Measurements from ENCODE around the gene TULP4. TPM values are rescaled to one million over a fixed set of nuclear protein-coding genes. Genes with fewer than 3 reads are reported as not detected.

TULP4 gene
- polyA plus RNA-seq, 2 donors, result 3.5 to 7.6 TPM

GRCh38 chr6:158304254-158304653 lies 8.0 kb upstream of the TULP4 start:
- H3K9me3 ChIP-seq (ENCODE audit: control insufficient read depth in 2 of 2, insufficient read depth in 1 of 2, low read depth in 1 of 2, low read length in 1 of 2), result no peaks in the 10 kb centered on the region
- H3K27me3 ChIP-seq (ENCODE audit: control insufficient read depth in 1 of 2, insufficient read depth in 2 of 2, low read length in 2 of 2), result no peaks in the 10 kb centered on the region
- H3K36me3 ChIP-seq (ENCODE audit: control insufficient read depth in 2 of 2, insufficient read depth in 2 of 2, low read length in 1 of 2), result no peaks in the 10 kb centered on the region
- H3K27ac ChIP-seq (ENCODE audit: low read depth in 2 of 2, low read length in 1 of 2), result no peak overlapping the region
- no peaks in the 10 kb centered on the region for H3K4me1 ChIP-seq (ENCODE audit: control insufficient read depth in 2 of 2, insufficient read depth in 2 of 2, low read length in 1 of 2)
- H3K4me3 ChIP-seq (ENCODE audit: low read depth in 1 of 2, low read length in 2 of 2), result no peak overlapping the region

GRCh38 chr6:158309814-158310213 lies 2.5 kb upstream of the TULP4 start:
- Histone ChIP-seq H3K4me1 (ENCODE audit: control insufficient read depth in 2 of 2, insufficient read depth in 2 of 2, low read length in 1 of 2) (no peaks in the 10 kb centered on the region), H3K9me3 (ENCODE audit: control insufficient read depth in 2 of 2, insufficient read depth in 1 of 2, low read depth in 1 of 2, low read length in 1 of 2) (no peaks in the 10 kb centered on the region), H3K27ac (ENCODE audit: low read depth in 2 of 2, low read length in 1 of 2) (no peak overlapping the region), H3K27me3 (ENCODE audit: control insufficient read depth in 1 of 2, insufficient read depth in 2 of 2, low read length in 2 of 2) (no peaks in the 10 kb centered on the region), H3K4me3 (ENCODE audit: low read depth in 1 of 2, low read length in 2 of 2) (no peak overlapping the region), H3K36me3 (ENCODE audit: control insufficient read depth in 2 of 2, insufficient read depth in 2 of 2, low read length in 1 of 2) (peaks cover 0 to 2% of the 10 kb centered on the region in 2 donors)
- 90% methylated on average over 3 to 5 of the region's 5 CpGs for WGBS, 2 donors

- Histone ChIP-seq H3K27me3 (ENCODE audit: control insufficient read depth in 1 of 2, insufficient read depth in 2 of 2, low read length in 2 of 2) (no peaks in the 10 kb centered on the region), H3K4me1 (ENCODE audit: control insufficient read depth in 2 of 2, insufficient read depth in 2 of 2, low read length in 1 of 2) (no peaks in the 10 kb centered on the region)
- WGBS, 2 donors, result 76 to 78% methylated on average over 8 of the region's 8 CpGs
Measured at GRCh38 chr6:158311193-158311592, 1.1 kb upstream of the TULP4 start.

GRCh38 chr6:158311626-158312025 lies 639 bp upstream of the TULP4 start:
- H3K36me3 ChIP-seq (ENCODE audit: control insufficient read depth in 2 of 2, insufficient read depth in 2 of 2, low read length in 1 of 2), result peaks cover 0 to 3% of the 10 kb centered on the region in 2 donors
- 80 to 81% methylated on average over 4 of the region's 4 CpGs for WGBS, 2 donors
- no peaks in the 10 kb centered on the region for H3K27me3 ChIP-seq (ENCODE audit: control insufficient read depth in 1 of 2, insufficient read depth in 2 of 2, low read length in 2 of 2)
- no peak overlapping the region for H3K4me3 ChIP-seq (ENCODE audit: low read depth in 1 of 2, low read length in 2 of 2)
- peaks cover 0 to 2% of the 10 kb centered on the region in 2 donors for H3K9me3 ChIP-seq (ENCODE audit: control insufficient read depth in 2 of 2, insufficient read depth in 1 of 2, low read depth in 1 of 2, low read length in 1 of 2)
- no peak overlapping the region for H3K27ac ChIP-seq (ENCODE audit: low read depth in 2 of 2, low read length in 1 of 2)
- H3K4me1 ChIP-seq (ENCODE audit: control insufficient read depth in 2 of 2, insufficient read depth in 2 of 2, low read length in 1 of 2), result no peaks in the 10 kb centered on the region

More at GRCh38 chr6:158311193-158311592, 1.1 kb upstream of the TULP4 start:
- Histone ChIP-seq H3K27ac (ENCODE audit: low read depth in 2 of 2, low read length in 1 of 2) (no peak overlapping the region), H3K9me3 (ENCODE audit: control insufficient read depth in 2 of 2, insufficient read depth in 1 of 2, low read depth in 1 of 2, low read length in 1 of 2) (no peaks in the 10 kb centered on the region), H3K36me3 (ENCODE audit: control insufficient read depth in 2 of 2, insufficient read depth in 2 of 2, low read length in 1 of 2) (peaks cover 0 to 2% of the 10 kb centered on the region in 2 donors), H3K4me3 (ENCODE audit: low read depth in 1 of 2, low read length in 2 of 2) (no peak overlapping the region)

- peaks cover 0 to 2% of the 10 kb centered on the region in 2 donors for H3K9me3 ChIP-seq (ENCODE audit: control insufficient read depth in 2 of 2, insufficient read depth in 1 of 2, low read depth in 1 of 2, low read length in 1 of 2)
- no peak overlapping the region for H3K4me3 ChIP-seq (ENCODE audit: low read depth in 1 of 2, low read length in 2 of 2)
- H3K4me1 ChIP-seq (ENCODE audit: control insufficient read depth in 2 of 2, insufficient read depth in 2 of 2, low read length in 1 of 2), result no peaks in the 10 kb centered on the region
- no peak overlapping the region for H3K27ac ChIP-seq (ENCODE audit: low read depth in 2 of 2, low read length in 1 of 2)
- H3K27me3 ChIP-seq (ENCODE audit: control insufficient read depth in 1 of 2, insufficient read depth in 2 of 2, low read length in 2 of 2), result no peaks in the 10 kb centered on the region
- WGBS, 2 donors, result 89 to 91% methylated on average over 11 of the region's 11 CpGs
- peaks cover 0 to 4% of the 10 kb centered on the region in 2 donors for H3K36me3 ChIP-seq (ENCODE audit: control insufficient read depth in 2 of 2, insufficient read depth in 2 of 2, low read length in 1 of 2)
Measured at GRCh38 chr6:158312672-158313397, 570 bp downstream of the TULP4 start.

- Histone ChIP-seq H3K27me3 (ENCODE audit: control insufficient read depth in 1 of 2, insufficient read depth in 2 of 2, low read length in 2 of 2) (no peaks in the 10 kb centered on the region), H3K36me3 (ENCODE audit: control insufficient read depth in 2 of 2, insufficient read depth in 2 of 2, low read length in 1 of 2) (peaks cover 0 to 4% of the 10 kb centered on the region in 2 donors), H3K9me3 (ENCODE audit: control insufficient read depth in 2 of 2, insufficient read depth in 1 of 2, low read depth in 1 of 2, low read length in 1 of 2) (peaks cover 0 to 2% of the 10 kb centered on the region in 2 donors), H3K4me1 (ENCODE audit: control insufficient read depth in 2 of 2, insufficient read depth in 2 of 2, low read length in 1 of 2) (no peaks in the 10 kb centered on the region), H3K4me3 (ENCODE audit: low read depth in 1 of 2, low read length in 2 of 2) (no peak overlapping the region), H3K27ac (ENCODE audit: low read depth in 2 of 2, low read length in 1 of 2) (no peak overlapping the region)
- WGBS, 2 donors, result 78 to 81% methylated on average over 9 of the region's 9 CpGs
Measured at GRCh38 chr6:158313989-158314388, 1.7 kb downstream of the TULP4 start.

GRCh38 chr6:158314737-158315136 lies 2.5 kb downstream of the TULP4 start:
- Histone ChIP-seq H3K9me3 (ENCODE audit: control insufficient read depth in 2 of 2, insufficient read depth in 1 of 2, low read depth in 1 of 2, low read length in 1 of 2) (peaks cover 0 to 2% of the 10 kb centered on the region in 2 donors), H3K4me1 (ENCODE audit: control insufficient read depth in 2 of 2, insufficient read depth in 2 of 2, low read length in 1 of 2) (no peaks in the 10 kb centered on the region), H3K27ac (ENCODE audit: low read depth in 2 of 2, low read length in 1 of 2) (no peak overlapping the region), H3K27me3 (ENCODE audit: control insufficient read depth in 1 of 2, insufficient read depth in 2 of 2, low read length in 2 of 2) (no peaks in the 10 kb centered on the region), H3K36me3 (ENCODE audit: control insufficient read depth in 2 of 2, insufficient read depth in 2 of 2, low read length in 1 of 2) (peaks cover 0 to 4% of the 10 kb centered on the region in 2 donors), H3K4me3 (ENCODE audit: low read depth in 1 of 2, low read length in 2 of 2) (no peak overlapping the region)
- 94 to 97% methylated on average over 3 of the region's 3 CpGs for WGBS, 2 donors

- Histone ChIP-seq H3K9me3 (ENCODE audit: control insufficient read depth in 2 of 2, insufficient read depth in 1 of 2, low read depth in 1 of 2, low read length in 1 of 2) (peaks cover 0 to 2% of the 10 kb centered on the region in 2 donors), H3K4me1 (ENCODE audit: control insufficient read depth in 2 of 2, insufficient read depth in 2 of 2, low read length in 1 of 2) (no peaks in the 10 kb centered on the region), H3K27ac (ENCODE audit: low read depth in 2 of 2, low read length in 1 of 2) (no peak overlapping the region), H3K36me3 (ENCODE audit: control insufficient read depth in 2 of 2, insufficient read depth in 2 of 2, low read length in 1 of 2) (peaks cover 0 to 4% of the 10 kb centered on the region in 2 donors), H3K4me3 (ENCODE audit: low read depth in 1 of 2, low read length in 2 of 2) (no peak overlapping the region), H3K27me3 (ENCODE audit: control insufficient read depth in 1 of 2, insufficient read depth in 2 of 2, low read length in 2 of 2) (no peaks in the 10 kb centered on the region)
- 55 to 66% methylated on average over 3 of the region's 3 CpGs for WGBS, 2 donors
Measured at GRCh38 chr6:158316022-158316421, 3.8 kb downstream of the TULP4 start.

- H3K4me1 ChIP-seq (ENCODE audit: control insufficient read depth in 2 of 2, insufficient read depth in 2 of 2, low read length in 1 of 2), result peaks cover 2% of the 10 kb centered on the region in 2 donors
- no peak overlapping the region for H3K27ac ChIP-seq (ENCODE audit: low read depth in 2 of 2, low read length in 1 of 2)
- no peaks in the 10 kb centered on the region for H3K27me3 ChIP-seq (ENCODE audit: control insufficient read depth in 1 of 2, insufficient read depth in 2 of 2, low read length in 2 of 2)
- no peaks in the 10 kb centered on the region for H3K9me3 ChIP-seq (ENCODE audit: control insufficient read depth in 2 of 2, insufficient read depth in 1 of 2, low read depth in 1 of 2, low read length in 1 of 2)
- H3K36me3 ChIP-seq (ENCODE audit: control insufficient read depth in 2 of 2, insufficient read depth in 2 of 2, low read length in 1 of 2), result peaks cover 0 to 2% of the 10 kb centered on the region in 2 donors
- H3K4me3 ChIP-seq (ENCODE audit: low read depth in 1 of 2, low read length in 2 of 2), result no peak overlapping the region
Measured at GRCh38 chr6:158321960-158322359, 9.7 kb downstream of the TULP4 start.

GRCh38 chr6:158322400-158322723 lies 10.1 kb downstream of the TULP4 start:
- Histone ChIP-seq H3K9me3 (ENCODE audit: control insufficient read depth in 2 of 2, insufficient read depth in 1 of 2, low read depth in 1 of 2, low read length in 1 of 2) (no peaks in the 10 kb centered on the region), H3K4me1 (ENCODE audit: control insufficient read depth in 2 of 2, insufficient read depth in 2 of 2, low read length in 1 of 2) (peaks cover 2% of the 10 kb centered on the region in 2 donors), H3K27ac (ENCODE audit: low read depth in 2 of 2, low read length in 1 of 2) (no peak overlapping the region), H3K4me3 (ENCODE audit: low read depth in 1 of 2, low read length in 2 of 2) (no peak overlapping the region), H3K27me3 (ENCODE audit: control insufficient read depth in 1 of 2, insufficient read depth in 2 of 2, low read length in 2 of 2) (no peaks in the 10 kb centered on the region), H3K36me3 (ENCODE audit: control insufficient read depth in 2 of 2, insufficient read depth in 2 of 2, low read length in 1 of 2) (peaks cover 0 to 2% of the 10 kb centered on the region in 2 donors)
